GM23248 (cell line): ENCODE results near the gene ADK. TPM values are rescaled to one million over a fixed set of nuclear protein-coding genes. Genes with fewer than 3 reads are reported as not detected.

Experiments
- DNase-seq: peaks from one replicate; pipeline ENCODE4 v3.0.0-alpha.2; 2015
- H2AFZ ChIP-seq: fragments of 200-600 bp; sonication (generic); 2 replicates; pipeline ENCODE4 v1.6.1; 2016; ENCODE audit warnings: antibody characterized with exemption
- H3F3A ChIP-seq: fragments of 200-600 bp; sonication (generic); 2 replicates; pipeline ENCODE4 v1.6.1; 2016; ENCODE audit warnings: mild to moderate bottlenecking, antibody characterized with exemption, mixed run types; ENCODE audit not compliant: insufficient read depth
- H3K27ac ChIP-seq: fragments of 200-600 bp; sonication (generic); 2 replicates; pipeline ENCODE4 v1.5.1; 2016; ENCODE audit warnings: mild to moderate bottlenecking
- H3K27me3 ChIP-seq: fragments of 200-600 bp; sonication (generic); replicated peaks from 2 replicates; pipeline ENCODE4 v1.6.1; 2016; ENCODE audit warnings: mild to moderate bottlenecking; ENCODE audit not compliant: insufficient read depth
- H3K36me3 ChIP-seq: fragments of 200-600 bp; sonication (generic); 2 replicates; pipeline ENCODE4 v1.6.1; 2016; ENCODE audit warnings: low read depth, mild to moderate bottlenecking
- H3K4me1 ChIP-seq: fragments of 200-600 bp; sonication (generic); 2 replicates; pipeline ENCODE4 v1.6.1; 2016; ENCODE audit warnings: mild to moderate bottlenecking; ENCODE audit not compliant: insufficient read depth
- H3K4me2 ChIP-seq: fragments of 200-600 bp; sonication (generic); one replicate; pipeline ENCODE4 v1.6.1; 2016; ENCODE audit warnings: mild to moderate bottlenecking; ENCODE audit not compliant: unreplicated experiment
- H3K4me3 ChIP-seq: fragments of 200-600 bp; sonication (generic); 2 replicates; pipeline ENCODE4 v1.5.1; 2016; ENCODE audit warnings: mild to moderate bottlenecking
- H3K79me2 ChIP-seq: fragments of 200-600 bp; sonication (generic); 2 replicates; pipeline ENCODE4 v1.6.1; 2016; ENCODE audit warnings: mild to moderate bottlenecking; ENCODE audit not compliant: insufficient read depth
- H3K9ac ChIP-seq: fragments of 200-600 bp; sonication (generic); 2 replicates; pipeline ENCODE4 v1.6.1; 2016; ENCODE audit warnings: mild to moderate bottlenecking
- H3K9me2 ChIP-seq: fragments of 200-600 bp; sonication (generic); 2 replicates; pipeline ENCODE4 v1.6.1; 2016; ENCODE audit warnings: mixed run types, mild to moderate bottlenecking, moderate library complexity; ENCODE audit not compliant: insufficient read depth
- H3K9me3 ChIP-seq: fragments of 200-600 bp; sonication (generic); one replicate; pipeline ENCODE4 v1.6.1; 2017; ENCODE audit warnings: low read depth
- H4K20me1 ChIP-seq: fragments of 200-600 bp; sonication (generic); 2 replicates; pipeline ENCODE4 v1.6.0; 2016; ENCODE audit not compliant: insufficient read depth
- EZH2 ChIP-seq: fragments of 200-600 bp; sonication (generic); IDR thresholded peaks from 2 replicates; pipeline ENCODE4 v1.6.1; 2018; ENCODE audit warnings: antibody characterized with exemption, mild to moderate bottlenecking; ENCODE audit not compliant: insufficient read depth, poor library complexity, severe bottlenecking
- EZH2phosphoT487 ChIP-seq: fragments of 200-600 bp; sonication (generic); IDR thresholded peaks from 2 replicates; pipeline ENCODE4 v1.6.1; 2018; ENCODE audit warnings: antibody characterized with exemption, moderate library complexity, mild to moderate bottlenecking, low read depth; ENCODE audit not compliant: insufficient read depth
- whole genome bisulfite sequencing, 2 experiments: methylation state at CpG; one replicate each; pipeline ENCODE4 v1.1.6; 2015 to 2017; ENCODE audit warnings: low lambda C conversion rate in 2 of 2, low coverage in 1 of 2; ENCODE audit errors: missing lambda C conversion rate in 2 of 2; 5-methylcytosine and 5-hydroxymethylcytosine counted together
- in situ Hi-C: fragments of 300-500 bp; cut with MboI; formaldehyde crosslinking; loops from 2 replicates; pipeline ENCODE4 v1.15.0; 2020
- polyA plus RNA-seq: library from polyadenylated mRNA; unstranded; fragments of >200 nt; fragmentation: Nextera tagmentation; extraction: Ambion mirVana; gene quantifications from 2 replicates; pipeline ENCODE4 v1.2.1, GENCODE V29; 2016
- total RNA-seq: library from RNA; depleted of rRNA; stranded (reverse); fragments of >200 nt; shearing (Covaris generic); gene quantifications from 2 replicates; pipeline ENCODE4 v1.2.3, GENCODE V29; 2014

Gene ADK
- total and polyA plus RNA-seq, 2 experiments from 2014 or later = 43.7 to 75.1 TPM

DNA sequence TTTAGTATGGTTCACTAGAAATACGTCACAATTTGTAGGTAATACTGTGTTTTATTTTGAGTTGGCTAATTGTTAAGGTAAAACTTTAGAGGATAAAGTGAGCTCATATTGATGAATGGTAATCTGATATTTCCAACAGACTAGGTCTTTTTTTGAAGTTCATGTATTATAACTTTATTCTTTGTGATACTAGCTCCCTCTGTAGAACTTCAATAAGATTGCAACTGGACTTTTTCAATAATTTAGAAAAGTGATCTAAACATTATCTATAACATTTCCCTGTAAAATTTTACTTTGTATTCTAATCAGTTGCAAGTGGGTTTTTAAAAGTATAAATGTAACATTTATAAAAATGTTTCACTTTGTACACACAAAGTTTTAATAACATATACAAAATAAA, 83.5 kb downstream of the ADK start:
- 93 to 98% methylated on average over 1 of the region's 1 CpG for WGBS, 2 experiments
- H3K4me1 ChIP-seq = peaks cover 14% of the 10 kb centered on the region
- in situ Hi-C loops = loop anchor here (10.0 kb wide), 1 partner anchor 90 kb away; no protein-coding TSS in a partner anchor
- H3K4me3 ChIP-seq = no peak overlapping the region
- no peak overlapping the region for H3K27ac ChIP-seq
- H3K36me3 ChIP-seq = no peaks in the 10 kb centered on the region
- no peak for TF ChIP-seq EZH2phosphoT487
- no peak for TF ChIP-seq EZH2
- peak; percentile 54 for DNase-seq
- H3K9me3 ChIP-seq = no peaks in the 10 kb centered on the region
- H4K20me1 ChIP-seq = no peaks in the 10 kb centered on the region
- H3F3A ChIP-seq = peaks cover 9% of the 10 kb centered on the region
- peaks cover 95% of the 10 kb centered on the region for H3K79me2 ChIP-seq
- no peak overlapping the region for H3K9ac ChIP-seq
- no peak overlapping the region for H3K4me2 ChIP-seq
- no peak overlapping the region for H2AFZ ChIP-seq
- H3K27me3 ChIP-seq = no peaks in the 10 kb centered on the region
- H3K9me2 ChIP-seq = no peaks in the 10 kb centered on the region

- Histone ChIP-seq H2AFZ (no peak overlapping the region), H3K4me1 (peaks cover 14% of the 10 kb centered on the region), H3K27me3 (no peaks in the 10 kb centered on the region), H3K36me3 (no peaks in the 10 kb centered on the region), H3K9me3 (no peaks in the 10 kb centered on the region), H3K4me3 (no peak overlapping the region), H3K79me2 (peaks cover 86% of the 10 kb centered on the region), H3K27ac (no peak overlapping the region), H4K20me1 (no peaks in the 10 kb centered on the region), H3K9ac (no peak overlapping the region), H3K9me2 (no peaks in the 10 kb centered on the region), H3F3A (peaks cover 5% of the 10 kb centered on the region; the same call in 1 of the 2 replicates), H3K4me2 (no peak overlapping the region)
- in situ Hi-C loops = loop anchor here (10.0 kb wide), 1 partner anchor 93 kb away; no protein-coding TSS in a partner anchor
- 92 to 96% methylated on average over 6 of the region's 6 CpGs for WGBS, 2 experiments
- TF ChIP-seq EZH2 = no peak
- TF ChIP-seq EZH2phosphoT487 = no peak
- DNase-seq = no peak
Observed at GRCh38 chr10:74238031-74238431, 87.0 kb downstream of the ADK start.

GRCh38 chr10:74238516-74238915, 87.5 kb downstream of the ADK start:
- Histone ChIP-seq H3K36me3 (no peaks in the 10 kb centered on the region), H2AFZ (no peak overlapping the region), H4K20me1 (no peaks in the 10 kb centered on the region), H3K9ac (no peak overlapping the region), H3K27me3 (no peaks in the 10 kb centered on the region), H3F3A (peaks cover 4% of the 10 kb centered on the region; the same call in 1 of the 2 replicates), H3K9me3 (no peaks in the 10 kb centered on the region), H3K4me1 (peaks cover 10% of the 10 kb centered on the region), H3K4me3 (no peak overlapping the region), H3K79me2 (peaks cover 81% of the 10 kb centered on the region), H3K9me2 (no peaks in the 10 kb centered on the region), H3K27ac (no peak overlapping the region), H3K4me2 (no peak overlapping the region)
- TF ChIP-seq EZH2phosphoT487 (no peak), EZH2 (no peak)
- no peak for DNase-seq
- 88 to 93% methylated on average over 2 of the region's 2 CpGs for WGBS, 2 experiments
- in situ Hi-C loops = loop anchor here (10.0 kb wide), 1 partner anchor 94 kb away; no protein-coding TSS in a partner anchor

- H3K4me3 ChIP-seq = no peak overlapping the region
- TF ChIP-seq EZH2phosphoT487 (no peak), EZH2 (no peak)
- in situ Hi-C loops = loop anchor here (10.0 kb wide), 1 partner anchor 862 kb away; a partner anchor contains a TSS
- no peaks in the 10 kb centered on the region for H3K9me2 ChIP-seq
- H2AFZ ChIP-seq = no peak overlapping the region
- no peaks in the 10 kb centered on the region for H3K36me3 ChIP-seq
- no peaks in the 10 kb centered on the region for H3K27me3 ChIP-seq
- H3K4me2 ChIP-seq = no peak overlapping the region
- peaks cover 47% of the 10 kb centered on the region for H3K79me2 ChIP-seq
- H3K9me3 ChIP-seq = no peaks in the 10 kb centered on the region
- H3F3A ChIP-seq = no peaks in the 10 kb centered on the region
- 85 to 87% methylated on average over 10 of the region's 10 CpGs for WGBS, 2 experiments
- no peaks in the 10 kb centered on the region for H3K4me1 ChIP-seq
- H4K20me1 ChIP-seq = no peaks in the 10 kb centered on the region
- no peak overlapping the region for H3K27ac ChIP-seq
- no peak for DNase-seq
- H3K9ac ChIP-seq = no peak overlapping the region
Observed at GRCh38 chr10:74243067-74243466, 92.0 kb downstream of the ADK start.
